Measurements from ENCODE around the gene TXNDC2. TPM values are rescaled to one million over a fixed set of nuclear protein-coding genes. Genes with fewer than 3 reads are reported as not detected.

The TXNDC2 gene
- total and polyA plus RNA-seq, 9 of the 15 experiments (the other 6 are each of a cell fraction or from before 2014, with no cell fraction given), result 1.2 to 4.9 (median 2.3) TPM

GRCh38 chr18:9849407-9850283 lies 36.1 kb upstream of the TXNDC2 start (continued):
- no peak for TF ChIP-seq DLX4 (CRISPR knock-in tag; IDR thresholded peaks at IDR 0.05)
- TF ChIP-seq POLR2AphosphoS2 (IDR thresholded peaks at IDR 0.05; ENCODE audit: low read length), result no peak
- no peak for TF ChIP-seq YBX1 (IDR thresholded peaks at IDR 0.05)
- no peak for TF ChIP-seq KAT2B (IDR thresholded peaks at IDR 0.05; ENCODE audit: low read depth, low read length)
- TF ChIP-seq REST (IDR thresholded peaks at IDR 0.05; ENCODE audit: borderline replicate concordance), result peak; percentile 40; the same call in 1 of the 2 replicates
- TF ChIP-seq REST (CRISPR knock-in tag; IDR thresholded peaks at IDR 0.05; ENCODE audit: low read depth), result no peak
- TF ChIP-seq TCF7 (IDR thresholded peaks at IDR 0.05; ENCODE audit: borderline replicate concordance), result no peak
- no peak for TF ChIP-seq EWSR1 (IDR thresholded peaks at IDR 0.05; ENCODE audit: borderline replicate concordance, low read depth, partially characterized antibody)
- no peak for TF ChIP-seq ZNF584 (CRISPR knock-in tag; IDR thresholded peaks at IDR 0.05; ENCODE audit: low read depth)
- no peak for TF ChIP-seq FOXK1 (CRISPR knock-in tag; IDR thresholded peaks at IDR 0.05; ENCODE audit: borderline replicate concordance)
- no peak for TF ChIP-seq RBM14 (IDR thresholded peaks at IDR 0.05; ENCODE audit: borderline replicate concordance, insufficient read depth, low read depth, low read length)
- TF ChIP-seq SAFB (IDR thresholded peaks at IDR 0.05; ENCODE audit: borderline replicate concordance, low read depth, low read length), result no peak
- no peak; the same call in 1 of the 2 replicates for TF ChIP-seq RUNX1 (IDR thresholded peaks at IDR 0.05; ENCODE audit: low read depth)

Data from K562 (cell line).